Measurements from ENCODE around the gene ATXN1.

ATXN1 gene

GRCh38 chr6:16761471-16762267 lies 409 bp upstream of the ATXN1 start:
- peak; percentile 40 to 57 for ATAC-seq

GRCh38 chr6:16759646-16760515 lies 1.4 kb downstream of the ATXN1 start:
- ATAC-seq = peak; percentile 23 to 28

- ATAC-seq = no peak
Measured at GRCh38 chr6:16759181-16759645, 2.0 kb downstream of the ATXN1 start.

GRCh38 chr6:16758163-16758975 lies 2.9 kb downstream of the ATXN1 start:
- no peak for ATAC-seq

GRCh38 chr6:16757332-16757731 lies 3.9 kb downstream of the ATXN1 start:
- no peak for ATAC-seq

- ATAC-seq = no peak
Measured at GRCh38 chr6:16756660-16757255, 4.5 kb downstream of the ATXN1 start.

- ATAC-seq = no peak
Measured at GRCh38 chr6:16755544-16755943, 5.7 kb downstream of the ATXN1 start.

- ATAC-seq = no peak
Measured at GRCh38 chr6:16754876-16755275, 6.4 kb downstream of the ATXN1 start.

GRCh38 chr6:16754274-16754673 lies 7.0 kb downstream of the ATXN1 start:
- no peak for ATAC-seq

GRCh38 chr6:16753341-16753740 lies 7.9 kb downstream of the ATXN1 start:
- no peak for ATAC-seq

GRCh38 chr6:16752206-16752866 lies 8.9 kb downstream of the ATXN1 start:
- no peak for ATAC-seq

- ATAC-seq = no peak
Measured at GRCh38 chr6:16751251-16751946, 9.9 kb downstream of the ATXN1 start.

GRCh38 chr6:16750566-16750965 lies 10.7 kb downstream of the ATXN1 start:
- ATAC-seq = no peak

- ATAC-seq = no peak
Measured at GRCh38 chr6:16749516-16750485, 11.5 kb downstream of the ATXN1 start.

- ATAC-seq = no peak
Measured at GRCh38 chr6:16748025-16748319, 13.3 kb downstream of the ATXN1 start.

GRCh38 chr6:16747232-16748024 lies 13.8 kb downstream of the ATXN1 start:
- peak; percentile 86 to 95 for ATAC-seq

- ATAC-seq = no peak
Measured at GRCh38 chr6:16746812-16747211, 14.4 kb downstream of the ATXN1 start.

GRCh38 chr6:16746401-16746800 lies 14.9 kb downstream of the ATXN1 start:
- ATAC-seq = no peak

GRCh38 chr6:16743664-16744210 lies 17.5 kb downstream of the ATXN1 start:
- no peak for ATAC-seq
